ENCODE measurements around the gene DAPK1.

DAPK1 gene

GRCh38 chr9:87537625-87538024 lies 40.0 kb downstream of the DAPK1 start:
- TF ChIP-seq CTCF (IDR thresholded peaks at IDR 0.05) = no peak
- no peak for DNase-seq
- Histone ChIP-seq H3K4me3 (no peak overlapping the region), H3K36me3 (no peaks in the 10 kb centered on the region), H3K4me1 (no peaks in the 10 kb centered on the region), H3K27ac (no peak overlapping the region), H3K9me3 (no peaks in the 10 kb centered on the region), H3K27me3 (no peaks in the 10 kb centered on the region)
- intact Hi-C loops (cut with DNase I; ENCODE audit: low total_unique reads) = no loop called here

GRCh38 chr9:87540444-87541105 lies 42.9 kb downstream of the DAPK1 start:
- no peak for TF ChIP-seq CTCF (IDR thresholded peaks at IDR 0.05)
- Histone ChIP-seq H3K27me3 (no peaks in the 10 kb centered on the region), H3K36me3 (no peaks in the 10 kb centered on the region), H3K9me3 (no peaks in the 10 kb centered on the region), H3K4me1 (no peaks in the 10 kb centered on the region), H3K4me3 (no peak overlapping the region), H3K27ac (no peak overlapping the region)
- no peak for DNase-seq
- intact Hi-C loops (cut with DNase I; ENCODE audit: low total_unique reads) = no loop called here

- no peak overlapping the region for H3K4me3 ChIP-seq
These were observed 44.0 kb downstream of the DAPK1 start for GRCh38 chr9:87541663-87542062.

GRCh38 chr9:87542141-87542540 lies 44.5 kb downstream of the DAPK1 start:
- no peak for TF ChIP-seq CTCF (IDR thresholded peaks at IDR 0.05)
- DNase-seq = no peak
- Histone ChIP-seq H3K36me3 (no peaks in the 10 kb centered on the region), H3K27me3 (no peaks in the 10 kb centered on the region), H3K4me3 (no peak overlapping the region), H3K27ac (no peak overlapping the region), H3K9me3 (no peaks in the 10 kb centered on the region), H3K4me1 (no peaks in the 10 kb centered on the region)
- intact Hi-C loops (cut with DNase I; ENCODE audit: low total_unique reads) = no loop called here

More at GRCh38 chr9:87541663-87542062, 44.0 kb downstream of the DAPK1 start:
- Histone ChIP-seq H3K36me3 (no peaks in the 10 kb centered on the region), H3K4me1 (no peaks in the 10 kb centered on the region), H3K27me3 (no peaks in the 10 kb centered on the region), H3K27ac (no peak overlapping the region), H3K9me3 (no peaks in the 10 kb centered on the region)
- intact Hi-C loops (cut with DNase I; ENCODE audit: low total_unique reads) = no loop called here
- no peak for DNase-seq
- no peak for TF ChIP-seq CTCF (IDR thresholded peaks at IDR 0.05)

- Histone ChIP-seq H3K27me3 (no peaks in the 10 kb centered on the region), H3K36me3 (no peaks in the 10 kb centered on the region), H3K4me1 (no peaks in the 10 kb centered on the region), H3K27ac (no peak overlapping the region), H3K4me3 (no peak overlapping the region), H3K9me3 (no peaks in the 10 kb centered on the region)
- DNase-seq = no peak
- TF ChIP-seq CTCF (IDR thresholded peaks at IDR 0.05) = no peak
- intact Hi-C loops (cut with DNase I; ENCODE audit: low total_unique reads) = no loop called here
These were observed 45.6 kb downstream of the DAPK1 start for GRCh38 chr9:87543251-87543650.

- intact Hi-C loops (cut with DNase I; ENCODE audit: low total_unique reads) = no loop called here
- no peaks in the 10 kb centered on the region for H3K9me3 ChIP-seq
- no peak overlapping the region for H3K27ac ChIP-seq
- H3K4me3 ChIP-seq = no peak overlapping the region
- H3K27me3 ChIP-seq = no peaks in the 10 kb centered on the region
- no peak for TF ChIP-seq CTCF (IDR thresholded peaks at IDR 0.05)
- DNase-seq = no peak
- no peaks in the 10 kb centered on the region for H3K4me1 ChIP-seq
- H3K36me3 ChIP-seq = no peaks in the 10 kb centered on the region
These were observed 48.2 kb downstream of the DAPK1 start for GRCh38 chr9:87545858-87546257.

All from tibial artery (tissue), 4 donors.